ENCODE measurements around the gene CACNA1A.
A peak's percentile ranks its signal among the peaks of the same experiment; 100 is the strongest.
"Not testable (repeated sequence)": the region's sequence is repeated elsewhere in the genome, so short reads cannot be mapped to it uniquely, and the experiment has no call there.

CACNA1A gene

GRCh38 chr19:13178291-13178690, 328.0 kb downstream of the CACNA1A start:
- not testable (repeated sequence) for H3K27me3 ChIP-seq (ENCODE audit: control insufficient read depth in 1 of 2, insufficient read depth in 1 of 2, low read length in 2 of 2); H3K4me2 ChIP-seq (ENCODE audit: low read length, poor library complexity, severe bottlenecking); H3K23ac ChIP-seq (ENCODE audit: low read length in 2 of 2); H2BK5ac ChIP-seq (ENCODE audit: low read depth, low read length, poor library complexity, severe bottlenecking); H3K36me3 ChIP-seq (ENCODE audit: control insufficient read depth in 1 of 2, insufficient read depth in 2 of 2, low read depth in 1 of 2, low read length in 2 of 2); H3K4ac ChIP-seq (ENCODE audit: low read depth in 1 of 2, low read length in 2 of 2); H2BK12ac ChIP-seq (ENCODE audit: low read length in 2 of 2); DNase-seq; H3K9me3 ChIP-seq (ENCODE audit: control insufficient read depth, low read length); H4K91ac ChIP-seq (ENCODE audit: low read length); H2AK5ac ChIP-seq (ENCODE audit: low read length, severe bottlenecking); H3K18ac ChIP-seq (ENCODE audit: low read depth in 1 of 2, low read length in 2 of 2); H3K27ac ChIP-seq (ENCODE audit: low read length, poor library complexity, severe bottlenecking); H3K4me3 ChIP-seq (ENCODE audit: insufficient read depth in 1 of 2, low read depth in 1 of 2, low read length in 2 of 2); H3K79me1 ChIP-seq (replicated peaks; ENCODE audit: low read length, poor library complexity, severe bottlenecking); H3K14ac ChIP-seq (ENCODE audit: low read length in 2 of 2); H4K8ac ChIP-seq (ENCODE audit: low read length); H2AFZ ChIP-seq (ENCODE audit: low read depth, low read length); H3K9ac ChIP-seq (ENCODE audit: low read length)
- 98% methylated on average over 10 of the region's 10 CpGs for WGBS
- Histone ChIP-seq H2BK120ac (ENCODE audit: low read depth, low read length) (peak overlapping the region; percentile 19), H3K4me1 (ENCODE audit: control insufficient read depth, insufficient read depth, low read depth, low read length) (peaks cover 10% of the 10 kb centered on the region), H2BK15ac (ENCODE audit: low read depth, poor library complexity, severe bottlenecking) (peak overlapping the region; percentile 67)

GRCh38 chr19:13177584-13177983, 328.7 kb downstream of the CACNA1A start:
- H2BK120ac ChIP-seq (ENCODE audit: low read depth, low read length); H4K91ac ChIP-seq (ENCODE audit: low read length); H3K23ac ChIP-seq (ENCODE audit: low read length in 2 of 2); H2BK12ac ChIP-seq (ENCODE audit: low read length in 2 of 2); H3K18ac ChIP-seq (ENCODE audit: low read depth in 1 of 2, low read length in 2 of 2); H2BK15ac ChIP-seq (ENCODE audit: low read depth, poor library complexity, severe bottlenecking); H2AK5ac ChIP-seq (ENCODE audit: low read length, severe bottlenecking); H4K8ac ChIP-seq (ENCODE audit: low read length); H3K9ac ChIP-seq (ENCODE audit: low read length); DNase-seq; H2BK5ac ChIP-seq (ENCODE audit: low read depth, low read length, poor library complexity, severe bottlenecking); H3K27ac ChIP-seq (ENCODE audit: low read length, poor library complexity, severe bottlenecking); H3K14ac ChIP-seq (ENCODE audit: low read length in 2 of 2); H3K36me3 ChIP-seq (ENCODE audit: control insufficient read depth in 1 of 2, insufficient read depth in 2 of 2, low read depth in 1 of 2, low read length in 2 of 2); H3K79me1 ChIP-seq (replicated peaks; ENCODE audit: low read length, poor library complexity, severe bottlenecking); H3K9me3 ChIP-seq (ENCODE audit: control insufficient read depth, low read length); H3K4ac ChIP-seq (ENCODE audit: low read depth in 1 of 2, low read length in 2 of 2); H2AFZ ChIP-seq (ENCODE audit: low read depth, low read length); H3K4me3 ChIP-seq (ENCODE audit: insufficient read depth in 1 of 2, low read depth in 1 of 2, low read length in 2 of 2); H3K27me3 ChIP-seq (ENCODE audit: control insufficient read depth in 1 of 2, insufficient read depth in 1 of 2, low read length in 2 of 2); H3K4me2 ChIP-seq (ENCODE audit: low read length, poor library complexity, severe bottlenecking): not testable (repeated sequence)
- 95% methylated on average over 5 of the region's 5 CpGs for WGBS
- peaks cover 16% of the 10 kb centered on the region for H3K4me1 ChIP-seq (ENCODE audit: control insufficient read depth, insufficient read depth, low read depth, low read length)

GRCh38 chr19:13176345-13176744, 329.9 kb downstream of the CACNA1A start:
- H4K91ac ChIP-seq (ENCODE audit: low read length), result no peak overlapping the region
- H3K27ac ChIP-seq (ENCODE audit: low read length, poor library complexity, severe bottlenecking), result peak overlapping the region; percentile 36
- H3K27me3 ChIP-seq (ENCODE audit: control insufficient read depth in 1 of 2, insufficient read depth in 1 of 2, low read length in 2 of 2), result no peaks in the 10 kb centered on the region
- H3K14ac ChIP-seq (ENCODE audit: low read length in 2 of 2), result no peak overlapping the region
- no peak overlapping the region for H2BK5ac ChIP-seq (ENCODE audit: low read depth, low read length, poor library complexity, severe bottlenecking)
- H3K9ac ChIP-seq (ENCODE audit: low read length), result no peak overlapping the region
- H3K23ac ChIP-seq (ENCODE audit: low read length in 2 of 2), result no peak overlapping the region
- no peak overlapping the region for H4K8ac ChIP-seq (ENCODE audit: low read length)
- no peak overlapping the region for H3K18ac ChIP-seq (ENCODE audit: low read depth in 1 of 2, low read length in 2 of 2)
- DNase-seq, result no peak
- H3K9me3 ChIP-seq (ENCODE audit: control insufficient read depth, low read length), result no peaks in the 10 kb centered on the region
- H2BK120ac ChIP-seq (ENCODE audit: low read depth, low read length), result no peak overlapping the region
- H3K36me3 ChIP-seq (ENCODE audit: control insufficient read depth in 1 of 2, insufficient read depth in 2 of 2, low read depth in 1 of 2, low read length in 2 of 2), result no peaks in the 10 kb centered on the region
- no peak overlapping the region for H2AFZ ChIP-seq (ENCODE audit: low read depth, low read length)
- peak overlapping the region; percentile 82 for H2AK5ac ChIP-seq (ENCODE audit: low read length, severe bottlenecking)
- H3K4me3 ChIP-seq (ENCODE audit: insufficient read depth in 1 of 2, low read depth in 1 of 2, low read length in 2 of 2), result no peak overlapping the region
- no peak overlapping the region for H2BK15ac ChIP-seq (ENCODE audit: low read depth, poor library complexity, severe bottlenecking)
- no peak overlapping the region for H3K4ac ChIP-seq (ENCODE audit: low read depth in 1 of 2, low read length in 2 of 2)
- H3K4me1 ChIP-seq (ENCODE audit: control insufficient read depth, insufficient read depth, low read depth, low read length), result peaks cover 18% of the 10 kb centered on the region
- no peaks in the 10 kb centered on the region for H3K79me1 ChIP-seq (replicated peaks; ENCODE audit: low read length, poor library complexity, severe bottlenecking)
- H2BK12ac ChIP-seq (ENCODE audit: low read length in 2 of 2), result no peak overlapping the region
- WGBS, result 87% methylated on average over 8 of the region's 8 CpGs
- H3K4me2 ChIP-seq (ENCODE audit: low read length, poor library complexity, severe bottlenecking), result no peak overlapping the region

GRCh38 chr19:13173139-13173737, 333.0 kb downstream of the CACNA1A start:
- DNase-seq, result no peak
- peaks cover 2% of the 10 kb centered on the region for H3K79me1 ChIP-seq (replicated peaks; ENCODE audit: low read length, poor library complexity, severe bottlenecking)
- peak overlapping the region; percentile 39 for H2BK120ac ChIP-seq (ENCODE audit: low read depth, low read length)
- no peak overlapping the region for H2AFZ ChIP-seq (ENCODE audit: low read depth, low read length)
- H2AK5ac ChIP-seq (ENCODE audit: low read length, severe bottlenecking), result peak overlapping the region; percentile 85
- 92% methylated on average over 11 of the region's 12 CpGs for whole genome bisulfite sequencing
- H4K8ac ChIP-seq (ENCODE audit: low read length), result peak overlapping the region; percentile 5
- no peak overlapping the region for H3K23ac ChIP-seq (ENCODE audit: low read length in 2 of 2)
- peak overlapping the region; percentile 40 to 66 for H3K4ac ChIP-seq (ENCODE audit: low read depth in 1 of 2, low read length in 2 of 2)
- H2BK5ac ChIP-seq (ENCODE audit: low read depth, low read length, poor library complexity, severe bottlenecking), result no peak overlapping the region
- no peak overlapping the region for H4K91ac ChIP-seq (ENCODE audit: low read length)
- no peak overlapping the region for H3K4me2 ChIP-seq (ENCODE audit: low read length, poor library complexity, severe bottlenecking)
- peaks cover 29% of the 10 kb centered on the region for H3K4me1 ChIP-seq (ENCODE audit: control insufficient read depth, insufficient read depth, low read depth, low read length)
- H3K18ac ChIP-seq (ENCODE audit: low read depth in 1 of 2, low read length in 2 of 2), result peak overlapping the region; percentile 37 to 54
- H3K36me3 ChIP-seq (ENCODE audit: control insufficient read depth in 1 of 2, insufficient read depth in 2 of 2, low read depth in 1 of 2, low read length in 2 of 2), result no peaks in the 10 kb centered on the region
- H3K14ac ChIP-seq (ENCODE audit: low read length in 2 of 2), result peak overlapping the region in 1 of 2 experiments; percentile 2
- no peaks in the 10 kb centered on the region for H3K27me3 ChIP-seq (ENCODE audit: control insufficient read depth in 1 of 2, insufficient read depth in 1 of 2, low read length in 2 of 2)
- H3K9ac ChIP-seq (ENCODE audit: low read length), result peak overlapping the region; percentile 42
- no peak overlapping the region for H2BK15ac ChIP-seq (ENCODE audit: low read depth, poor library complexity, severe bottlenecking)
- no peaks in the 10 kb centered on the region for H3K9me3 ChIP-seq (ENCODE audit: control insufficient read depth, low read length)
- peak overlapping the region; percentile 86 to 96 for H2BK12ac ChIP-seq (ENCODE audit: low read length in 2 of 2)
- H3K4me3 ChIP-seq (ENCODE audit: insufficient read depth in 1 of 2, low read depth in 1 of 2, low read length in 2 of 2), result no peak overlapping the region
- no peak overlapping the region for H3K27ac ChIP-seq (ENCODE audit: low read length, poor library complexity, severe bottlenecking)

All from mesenchymal stem cell (in vitro differentiated cells and primary cell).